Measurements from ENCODE around the gene RBM27. TPM values are rescaled to one million over a fixed set of nuclear protein-coding genes. Genes with fewer than 3 reads are reported as not detected.

RBM27 gene
- total RNA-seq, 2 experiments from 2014 or later = 19.4 to 26.4 TPM

- H3K9me3 ChIP-seq (ENCODE audit: low read length) = no peaks in the 10 kb centered on the region
- no TSS peak for BruUV-seq (replicated peaks)
- no peak overlapping the region for H2AFZ ChIP-seq (ENCODE audit: low read length)
- H3K36me3 ChIP-seq (ENCODE audit: insufficient read depth, low read length) = peaks cover 58% of the 10 kb centered on the region
- no peak overlapping the region for H3K4me2 ChIP-seq (ENCODE audit: low read length)
- intact Hi-C loops (cut with micrococcal nuclease; ENCODE audit: unreplicated experiment) = no loop called here
- ChIA-PET CTCF (ENCODE audit: unreplicated experiment) (no interaction called here), POLR2A (interaction anchor here (1.0 kb wide), 1 partner anchor 31 kb away, joined by 3 read pairs; no protein-coding TSS in a partner anchor)
- H3K9me2 ChIP-seq (ENCODE audit: insufficient read depth, low read length) = no peaks in the 10 kb centered on the region
- H3K27ac ChIP-seq (ENCODE audit: low read depth, low read length, poor library complexity, severe bottlenecking) = no peak overlapping the region
- no peak for DNase-seq (ENCODE audit: low spot score)
- peaks cover 6% of the 10 kb centered on the region; the same call in 1 of the 2 replicates for H3K79me2 ChIP-seq (ENCODE audit: insufficient read depth, low read depth, low read length)
- no peak overlapping the region for H3K4me3 ChIP-seq (ENCODE audit: low read depth, low read length, poor library complexity, severe bottlenecking)
- TF ChIP-seq, protein P1, sequence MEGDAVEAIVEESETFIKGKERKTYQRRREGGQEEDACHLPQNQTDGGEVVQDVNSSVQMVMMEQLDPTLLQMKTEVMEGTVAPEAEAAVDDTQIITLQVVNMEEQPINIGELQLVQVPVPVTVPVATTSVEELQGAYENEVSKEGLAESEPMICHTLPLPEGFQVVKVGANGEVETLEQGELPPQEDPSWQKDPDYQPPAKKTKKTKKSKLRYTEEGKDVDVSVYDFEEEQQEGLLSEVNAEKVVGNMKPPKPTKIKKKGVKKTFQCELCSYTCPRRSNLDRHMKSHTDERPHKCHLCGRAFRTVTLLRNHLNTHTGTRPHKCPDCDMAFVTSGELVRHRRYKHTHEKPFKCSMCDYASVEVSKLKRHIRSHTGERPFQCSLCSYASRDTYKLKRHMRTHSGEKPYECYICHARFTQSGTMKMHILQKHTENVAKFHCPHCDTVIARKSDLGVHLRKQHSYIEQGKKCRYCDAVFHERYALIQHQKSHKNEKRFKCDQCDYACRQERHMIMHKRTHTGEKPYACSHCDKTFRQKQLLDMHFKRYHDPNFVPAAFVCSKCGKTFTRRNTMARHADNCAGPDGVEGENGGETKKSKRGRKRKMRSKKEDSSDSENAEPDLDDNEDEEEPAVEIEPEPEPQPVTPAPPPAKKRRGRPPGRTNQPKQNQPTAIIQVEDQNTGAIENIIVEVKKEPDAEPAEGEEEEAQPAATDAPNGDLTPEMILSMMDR (conservative IDR thresholded peaks at IDR 0.05; ENCODE audit: low read length) = no peak
- TF ChIP-seq EZH2phosphoT487 (IDR thresholded peaks at IDR 0.05; ENCODE audit: borderline replicate concordance, low read depth, low read length) = no peak
- H3K4me1 ChIP-seq (ENCODE audit: insufficient read depth, low read length, poor library complexity, severe bottlenecking) = peaks cover 6% of the 10 kb centered on the region
- no peaks in the 10 kb centered on the region for H4K20me1 ChIP-seq (ENCODE audit: insufficient read depth, low read length)
Measured at GRCh38 chr5:146248561-146248960, 45.2 kb downstream of the RBM27 start.

DNA sequence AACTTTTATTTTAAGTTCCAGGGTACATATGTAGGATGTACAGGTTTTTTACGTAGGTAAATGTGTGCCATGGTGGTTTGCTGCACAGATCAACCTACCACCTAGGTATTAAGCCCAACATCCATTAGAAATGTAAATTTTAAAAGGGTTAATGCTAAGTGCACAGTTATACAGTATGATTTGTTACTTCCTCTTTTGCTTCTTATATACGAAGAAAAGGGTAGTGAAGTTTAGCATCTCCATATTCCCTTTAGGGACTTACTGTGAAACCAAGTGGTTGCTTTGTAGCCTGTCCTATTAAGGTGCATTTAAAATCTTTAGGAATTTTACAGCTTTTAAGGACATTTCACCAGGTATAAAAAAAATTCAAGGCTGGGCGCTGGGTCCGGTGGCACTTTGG is 46.4 kb downstream of the RBM27 start:
- H3K9me2 ChIP-seq (ENCODE audit: insufficient read depth, low read length) = no peaks in the 10 kb centered on the region
- DNase-seq (ENCODE audit: low spot score) = peak; percentile 26
- no peaks in the 10 kb centered on the region for H3K9me3 ChIP-seq (ENCODE audit: low read length)
- no peak overlapping the region for H2AFZ ChIP-seq (ENCODE audit: low read length)
- peaks cover 6% of the 10 kb centered on the region for H3K4me1 ChIP-seq (ENCODE audit: insufficient read depth, low read length, poor library complexity, severe bottlenecking)
- ChIA-PET POLR2A (no interaction called here), CTCF (ENCODE audit: unreplicated experiment) (no interaction called here)
- H3K27ac ChIP-seq (ENCODE audit: low read depth, low read length, poor library complexity, severe bottlenecking) = no peak overlapping the region
- no peaks in the 10 kb centered on the region; the same call in 1 of the 2 replicates for H3K79me2 ChIP-seq (ENCODE audit: insufficient read depth, low read depth, low read length)
- BruUV-seq (replicated peaks) = no TSS peak
- H3K36me3 ChIP-seq (ENCODE audit: insufficient read depth, low read length) = peaks cover 61% of the 10 kb centered on the region
- H4K20me1 ChIP-seq (ENCODE audit: insufficient read depth, low read length) = no peaks in the 10 kb centered on the region
- no peak for TF ChIP-seq EZH2phosphoT487 (IDR thresholded peaks at IDR 0.05; ENCODE audit: borderline replicate concordance, low read depth, low read length)
- TF ChIP-seq, protein P1 (conservative IDR thresholded peaks at IDR 0.05; ENCODE audit: low read length) = no peak
- H3K4me3 ChIP-seq (ENCODE audit: low read depth, low read length, poor library complexity, severe bottlenecking) = no peak overlapping the region
- no peak overlapping the region for H3K4me2 ChIP-seq (ENCODE audit: low read length)
- intact Hi-C loops (cut with micrococcal nuclease; ENCODE audit: unreplicated experiment) = no loop called here

Small RNA genes within 50 kb of the gene (small RNA-seq; reads per million reads assigned to genes)
- not detected for gene RNU7-180P

Other genes starting within 250 kb of the RBM27 start
- gene PLAC8L1, start 98.0 kb upstream of the RBM27 start, total RNA-seq (2014; rRNA removed; shearing (Covaris generic)) = 0.28 and 1.3 TPM in 2 replicates
- 1.7 and 2.1 TPM in 2 replicates for gene PLAC8L1, start 98.0 kb upstream of the RBM27 start, total RNA-seq (2022)
- gene LARS1, start 21.0 kb upstream of the RBM27 start, total RNA-seq (2014; rRNA removed; shearing (Covaris generic)) = 147 and 177 TPM in 2 replicates
- gene LARS1, start 21.0 kb upstream of the RBM27 start, total RNA-seq (2022) = 300 and 329 TPM in 2 replicates
- gene POU4F3, start 135.2 kb downstream of the RBM27 start, total RNA-seq (2014; rRNA removed; shearing (Covaris generic)) = not detected in 2 replicates
- not detected in 2 replicates for gene POU4F3, start 135.2 kb downstream of the RBM27 start, total RNA-seq (2022)
- gene TCERG1, start 243.7 kb downstream of the RBM27 start, total RNA-seq (2014; rRNA removed; shearing (Covaris generic)) = 115 and 136 TPM in 2 replicates
- gene TCERG1, start 243.7 kb downstream of the RBM27 start, total RNA-seq (2022) = 164 and 173 TPM in 2 replicates